T47D (cell line): Measurements from ENCODE around the gene TMED6.
A peak's percentile ranks its signal among the peaks of the same experiment; 100 is the strongest.

Source experiments
- DNase-seq, 2 experiments: peaks; one replicate each; pipeline versions ENCODE4 v3.0.0 to v3.0.0-alpha.2; 2011 to 2012; ENCODE audit warnings: low read depth in 1 of 2, low spot score in 1 of 2
- JUND ChIP-seq: IDR thresholded peaks from 2 replicates; pipeline ENCODE4 v1.6.1; 2012; ENCODE audit warnings: low read depth
- in situ Hi-C: cut with HindIII; loops from 2 replicates; pipeline ENCODE4 v1.10.0; 2016; ENCODE audit warnings: low sequenced_read_pairs, low pct_unique_long_range_greater_than_20kb

The TMED6 gene

DNA sequence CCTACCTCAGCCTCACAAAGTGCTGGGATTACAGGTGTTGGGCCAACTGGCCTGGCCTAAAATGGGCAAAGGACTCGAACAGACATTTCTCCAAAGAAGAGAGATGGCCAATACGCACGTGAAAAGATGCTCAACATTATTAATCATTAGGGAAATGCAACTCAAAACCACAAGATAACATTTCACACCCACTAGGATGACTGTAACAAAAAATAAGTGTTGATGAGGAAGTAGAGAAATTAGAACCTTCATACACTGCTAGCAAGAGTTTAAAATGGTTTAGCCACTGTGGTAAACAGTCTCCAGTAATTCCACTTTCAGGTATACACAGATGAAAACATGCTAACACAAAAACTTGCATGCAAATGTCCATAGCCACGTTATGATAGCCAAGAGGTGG, 5.7 kb downstream of the TMED6 start:
- in situ Hi-C loops, result no loop called here
- DNase-seq, result no peak
- TF ChIP-seq JUND, result no peak

DNA sequence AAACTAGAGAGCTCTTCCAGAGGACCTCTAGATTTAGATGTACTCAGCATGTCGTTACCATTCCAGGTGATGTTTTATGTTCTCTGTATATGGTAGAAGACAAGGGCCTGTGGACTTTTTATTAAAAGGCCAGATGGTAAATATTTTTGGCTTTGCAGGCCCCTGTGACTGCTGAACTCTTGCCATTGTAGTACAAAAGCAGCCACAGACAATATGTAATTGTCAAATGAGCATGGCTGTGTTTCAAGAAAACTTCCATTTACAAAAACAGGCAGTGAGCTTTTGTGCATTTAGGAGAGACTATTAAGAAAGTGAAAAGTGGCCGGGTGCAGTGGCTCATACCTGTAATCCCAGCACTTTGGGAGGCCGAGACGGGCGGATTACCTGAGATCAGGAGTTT, 7.4 kb downstream of the TMED6 start:
- no peak for DNase-seq
- no peak for TF ChIP-seq JUND
- in situ Hi-C loops, result no loop called here

DNA sequence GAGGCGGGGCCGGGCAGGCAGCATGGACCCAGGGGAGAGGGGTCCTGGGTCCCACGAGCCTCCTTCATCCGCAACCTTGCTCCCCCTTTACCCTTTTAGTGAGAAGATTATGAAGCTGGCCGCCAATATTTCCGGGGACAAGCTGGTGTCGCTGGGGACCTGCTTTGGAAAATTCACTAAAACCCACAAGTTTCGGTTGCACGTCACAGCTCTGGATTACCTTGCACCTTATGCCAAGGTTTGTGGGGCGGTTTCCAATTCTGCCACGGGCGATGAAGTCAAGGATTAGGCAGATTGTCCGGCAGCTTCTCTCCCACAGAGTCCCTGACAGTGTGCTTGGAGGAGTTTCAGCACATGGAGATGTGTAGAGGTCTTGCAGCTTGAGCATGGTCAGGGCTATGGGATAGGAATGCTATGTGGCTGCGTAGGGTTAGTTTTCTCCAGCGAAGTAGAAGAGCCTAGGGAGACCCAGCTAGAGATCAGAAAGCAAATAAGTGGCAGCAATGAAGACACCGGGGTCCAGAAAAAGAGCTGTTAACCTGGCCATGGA, 11.4 kb downstream of the TMED6 start:
- no peak for TF ChIP-seq JUND
- in situ Hi-C loops, result no loop called here
- DNase-seq, result no peak

DNA sequence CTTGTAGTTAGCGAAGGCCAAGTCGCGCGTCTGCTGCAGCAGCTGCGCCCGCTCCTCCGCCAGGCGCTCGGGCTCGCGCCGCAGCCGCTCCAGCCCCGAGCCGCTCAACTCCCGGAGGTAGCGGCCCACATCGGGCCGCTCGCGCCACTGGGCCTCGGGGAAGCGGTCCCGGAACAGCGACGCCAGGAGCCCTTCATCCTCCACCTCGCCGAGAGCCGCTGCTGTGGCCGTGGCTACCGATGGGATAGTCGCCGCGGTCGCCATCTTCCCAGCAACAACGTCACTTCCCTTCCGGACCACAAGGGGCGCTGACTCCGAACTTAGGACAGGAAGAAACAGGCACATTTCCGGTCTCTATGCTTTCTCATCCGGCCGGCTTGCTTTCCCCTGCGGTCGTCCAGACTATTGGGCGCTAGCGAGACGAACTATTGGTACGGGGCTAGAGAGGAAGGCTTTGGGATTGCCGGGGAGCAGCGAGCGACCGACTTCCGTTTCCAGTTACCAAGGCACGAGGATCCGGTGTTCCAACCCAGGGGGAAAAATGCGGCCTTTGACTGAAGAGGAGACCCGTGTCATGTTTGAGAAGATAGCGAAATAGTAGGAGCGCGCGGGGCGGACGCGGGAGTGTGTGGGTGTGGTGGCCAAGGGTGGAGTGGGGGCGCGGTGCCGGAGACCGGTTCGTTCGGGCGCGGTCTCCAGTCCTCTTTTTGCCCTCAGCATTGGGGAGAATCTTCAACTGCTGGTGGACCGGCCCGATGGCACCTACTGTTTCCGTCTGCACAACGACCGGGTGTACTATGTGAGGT, 12.1 kb downstream of the TMED6 start, which contains the start of the genes COG8 and NIP7:
TSS of gene COG8 (minus strand) at position 276 of the 806 bp plus-strand sequence. CDS start at position 264, 12 bp downstream.
TSS of gene NIP7 (plus strand) at position 484 of the 806 bp plus-strand sequence. CDS start at position 542, 58 bp downstream.
- DNase-seq, result peak; percentile 86 to 99
- in situ Hi-C loops, result no loop called here
- no peak for TF ChIP-seq JUND

- DNase-seq, result no peak
- TF ChIP-seq JUND, result no peak
- in situ Hi-C loops, result no loop called here
These were observed 12.9 kb downstream of the TMED6 start for GRCh38 chr16:69338557-69339288.

- no peak for TF ChIP-seq JUND
- no peak for DNase-seq
- in situ Hi-C loops, result no loop called here
These were observed 16.9 kb downstream of the TMED6 start for GRCh38 chr16:69334696-69335095.

DNA sequence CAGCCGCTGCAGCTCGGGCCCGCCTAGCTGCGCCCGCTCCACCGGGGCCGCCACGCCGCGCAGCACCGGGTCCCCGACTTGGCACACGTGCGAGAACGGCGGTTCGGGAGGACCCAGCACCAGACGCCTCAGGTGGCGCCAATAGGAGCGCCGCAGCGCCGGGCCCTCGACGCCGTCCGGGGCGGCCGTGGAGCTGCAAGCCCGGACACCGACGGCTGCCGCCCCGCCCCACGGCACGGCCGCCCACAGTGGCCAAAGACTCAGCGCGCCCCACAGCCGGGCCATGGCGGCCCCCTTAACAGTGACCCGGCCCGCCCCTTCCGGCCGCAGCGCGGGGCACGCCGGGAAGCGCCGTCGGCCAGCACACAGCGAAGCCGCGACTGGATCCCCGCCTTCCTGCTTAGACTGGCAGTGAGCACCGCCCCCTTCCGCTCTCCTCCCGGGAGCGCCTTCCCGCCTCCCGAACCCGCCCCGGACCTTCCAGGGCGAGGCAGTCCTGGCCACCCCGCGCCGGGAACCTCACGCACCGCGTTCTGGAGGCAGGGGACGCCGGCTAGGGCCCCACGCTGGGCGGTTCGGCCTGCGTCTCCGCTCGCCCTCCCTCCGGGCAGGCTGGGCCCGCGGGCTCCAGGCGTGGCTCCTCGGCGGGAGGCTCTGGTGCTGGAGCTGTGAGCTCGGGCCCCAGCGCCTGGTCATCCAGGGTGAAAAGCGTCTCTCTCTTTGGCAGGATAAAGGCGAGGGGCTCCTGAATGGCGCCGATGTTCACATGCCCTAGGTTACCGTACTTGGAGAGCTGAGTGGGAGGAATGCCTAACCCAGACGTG, 21.1 kb downstream of the TMED6 start, which contains the start of gene PDF:
TSS of gene PDF (minus strand) at position 303 of the 824 bp plus-strand sequence. CDS start at position 285, 18 bp downstream.
- in situ Hi-C loops, result no loop called here
- peak; percentile 89 to 95 for DNase-seq
- TF ChIP-seq JUND, result no peak

DNA sequence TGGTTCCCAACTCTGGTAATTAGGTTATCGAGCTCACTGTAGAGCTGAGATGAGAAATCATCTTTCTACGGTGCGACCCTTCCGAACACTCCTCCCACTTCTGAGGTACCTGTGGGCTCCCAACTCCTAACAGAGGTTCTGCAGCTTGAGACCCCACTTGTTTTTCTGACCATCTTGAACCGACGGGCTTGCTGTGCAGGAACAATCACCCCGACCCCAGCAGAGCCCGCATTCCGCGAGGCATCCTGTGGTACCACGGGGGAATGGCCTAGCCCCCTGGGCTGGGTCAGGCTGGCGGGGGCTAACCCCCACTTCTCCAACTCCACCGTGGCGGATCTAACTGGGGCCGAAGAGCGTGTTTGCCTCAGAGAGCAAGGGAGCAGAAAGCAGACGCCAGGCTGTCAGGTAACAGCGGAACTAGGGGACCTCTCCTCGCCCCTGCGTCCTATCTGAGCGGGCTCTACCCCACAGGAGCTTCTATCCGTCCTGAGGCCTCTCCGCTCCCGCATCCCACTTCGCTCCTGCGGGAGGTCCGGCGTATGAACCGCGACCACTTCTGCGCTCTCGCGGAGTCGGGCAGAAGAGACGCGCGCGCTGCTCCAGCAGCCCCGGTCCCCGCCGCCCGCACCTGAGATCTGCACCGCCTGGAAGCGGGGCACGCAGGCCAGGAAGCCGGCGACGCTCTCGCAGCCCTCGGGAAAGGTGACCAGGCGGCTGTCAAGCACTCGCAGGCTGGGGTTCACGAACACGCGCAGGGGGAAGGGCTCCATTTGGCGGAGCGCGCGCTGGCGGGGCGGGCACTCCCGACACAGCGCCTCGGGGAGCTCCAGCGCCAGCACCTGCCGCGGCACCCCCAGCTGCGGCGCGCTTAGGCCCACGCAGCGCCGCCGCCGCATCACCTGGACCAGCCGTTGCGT, 22.0 kb downstream of the TMED6 start:
- TF ChIP-seq JUND, result no peak
- peak in 1 of 2 experiments; percentile 73 for DNase-seq
- in situ Hi-C loops, result no loop called here

- DNase-seq, result peak in 1 of 2 experiments; percentile 29
- in situ Hi-C loops, result no loop called here
- TF ChIP-seq JUND, result no peak
These were observed 22.7 kb downstream of the TMED6 start for GRCh38 chr16:69328854-69329316.

GRCh38 chr16:69327585-69328310, 23.8 kb downstream of the TMED6 start:
- TF ChIP-seq JUND, result no peak
- in situ Hi-C loops, result no loop called here
- no peak for DNase-seq
